ENCODE data around the gene SNAP29. TPM values are rescaled to one million over a fixed set of nuclear protein-coding genes. Genes with fewer than 3 reads are reported as not detected.

The SNAP29 gene
- total and polyA plus RNA-seq, 9 of the 15 experiments (the other 6 are each of a cell fraction or from before 2014, with no cell fraction given) = 19.5 to 250 (median 75.9) TPM

GRCh38 chr22:20868025-20868962 is 9.5 kb downstream of the SNAP29 start (continued):
- TF ChIP-seq ZNF512 (tag; IDR thresholded peaks at IDR 0.05) (peak; percentile 91), STAT6 (CRISPR knock-in tag; IDR thresholded peaks at IDR 0.05) (peak; percentile 13)

GRCh38 chr22:20869234-20869633 is 10.4 kb downstream of the SNAP29 start:
- Histone ChIP-seq H2AFZ (ENCODE audit: low read depth, low read length) (no peak overlapping the region), H3K4me1 (replicated peaks in 1 of 2; ENCODE audit: control insufficient read depth in 2 of 2, insufficient read depth in 2 of 2, low read length in 2 of 2) (peaks cover 48 to 52% of the 10 kb centered on the region in 2 experiments), H3K4me2 (ENCODE audit: insufficient read depth, low read length) (no peak overlapping the region), H3K9me3 (replicated peaks; ENCODE audit: control insufficient read depth, insufficient read depth, low read depth, low read length) (no peaks in the 10 kb centered on the region), H3K9me1 (ENCODE audit: control insufficient read depth, insufficient read depth, low read length) (peaks cover 14% of the 10 kb centered on the region), H4K20me1 (replicated peaks; ENCODE audit: control insufficient read depth, insufficient read depth, low read length) (0 out of 2 replicates have a peak, but pooled peaks cover 5% of the 10 kb centered on the region), H3K4me3 (no peak overlapping the region), H3K36me3 (ENCODE audit: control insufficient read depth, insufficient read depth, low read length) (peaks cover 57% of the 10 kb centered on the region), H3K9ac (ENCODE audit: insufficient read depth in 1 of 2, low read depth in 2 of 2, low read length in 2 of 2) (no peak overlapping the region; a peak in 1 of 4 replicates), H3K27me3 (ENCODE audit: control insufficient read depth in 2 of 2, insufficient read depth in 2 of 2, low read length in 2 of 2) (no peaks in the 10 kb centered on the region), H3K27ac (ENCODE audit: extremely low read depth, low read depth, low read length) (no peak overlapping the region), H3K79me2 (ENCODE audit: control insufficient read depth, insufficient read depth, low read length) (peaks cover 38% of the 10 kb centered on the region)
- in situ Hi-C loops (cut with MboI) (no loop called here), intact Hi-C loops (cut with micrococcal nuclease) (loop anchor here (5.0 kb wide), 1 partner anchor 93 kb away; no protein-coding TSS in a partner anchor)
- ChIA-PET POLR2A (interaction anchor here (0.7 to 11.8 kb wide), 15 partner anchors 8 to 152 kb away, joined by 3 to 172 read pairs (median 15); partner anchors contain the start of genes LZTR1, PI4KA and SNAP29), CTCF (ENCODE audit: low intra/inter-chr PET ratio) (no interaction called here)
- BruUV-seq (replicated peaks) = no TSS peak
- DNase-seq (ENCODE audit: extremely low read depth in 1 of 4, low spot score in 3 of 4) = peak in 1 of 4 experiments; percentile 30
- WGBS (ENCODE audit: insufficient coverage, low coverage, missing lambda C conversion rate) = 91% methylated on average over 2 of the region's 2 CpGs
- ATAC-seq = no peak
- no peak for FAIRE-seq
- TF ChIP-seq HBP1 (CRISPR knock-in tag; IDR thresholded peaks at IDR 0.05) (peak; percentile 85; the same call in 1 of the 2 replicates), HES1 (IDR thresholded peaks at IDR 0.05; ENCODE audit: low read depth) (no peak)
